Measurements from ENCODE around the gene AOPEP. TPM values are rescaled to one million over a fixed set of nuclear protein-coding genes. Genes with fewer than 3 reads are reported as not detected.
A peak's percentile ranks its signal among the peaks of the same experiment; 100 is the strongest.

Gene AOPEP
- total RNA-seq, 1 experiment from 2014 or later, result 32.4 TPM

DNA sequence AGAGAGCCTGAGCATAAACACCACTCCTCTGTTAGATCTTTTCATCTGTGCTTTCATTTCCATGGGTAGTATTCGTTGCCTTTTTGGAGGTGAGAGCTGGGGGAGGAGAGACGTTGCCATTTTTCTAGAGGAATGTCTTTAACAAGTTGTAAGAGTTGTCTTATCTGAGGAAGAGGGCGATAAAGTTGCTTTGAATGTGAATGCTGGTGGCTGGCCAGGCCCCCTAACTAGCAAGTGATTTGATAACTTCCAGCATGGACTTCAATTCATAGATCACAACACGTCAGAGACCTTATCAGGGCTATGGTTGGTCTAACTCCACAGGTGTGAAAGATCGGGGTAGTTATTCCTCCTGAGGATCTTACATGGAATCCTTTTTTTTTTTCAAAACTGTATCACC, 30.0 kb upstream of the AOPEP start:
- H3K27ac Mint-ChIP-seq (ENCODE audit: low read depth, unreplicated experiment), result no peak overlapping the region

DNA sequence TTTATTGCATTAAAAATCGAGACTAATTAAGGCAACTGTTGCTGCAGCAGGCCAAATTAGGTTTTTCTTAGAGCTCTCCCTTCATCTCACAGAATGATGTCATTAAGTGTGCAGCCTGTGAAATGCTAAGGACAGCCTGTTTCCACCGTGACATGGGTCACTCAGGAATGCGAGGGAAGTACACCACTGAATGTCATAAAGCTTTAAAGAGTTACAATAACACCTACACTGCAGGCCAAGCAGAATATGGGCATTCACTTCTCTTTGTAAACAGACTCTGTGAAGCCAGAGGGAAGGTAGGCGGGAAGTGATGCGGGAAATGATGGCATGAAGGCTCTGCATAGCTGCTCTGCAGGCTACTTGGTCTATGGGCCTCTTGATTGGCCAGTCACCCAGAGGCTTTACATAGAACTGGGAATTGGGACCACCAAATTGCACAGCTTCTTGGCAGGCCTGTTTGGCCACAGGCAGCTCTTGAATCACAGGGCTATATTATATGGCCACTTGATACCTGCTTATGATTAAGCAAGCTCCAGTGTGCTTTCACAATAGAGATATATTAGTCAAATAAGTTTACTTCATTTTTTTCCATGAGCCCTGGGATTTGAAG, 28.4 kb upstream of the AOPEP start:
- ChIA-PET POLR2A (interaction anchor here (0.8 to 1.3 kb wide), 4 partner anchors 17 to 71 kb away, joined by 3 to 6 read pairs (median 4); partner anchors contain the start of gene AOPEP), CTCF (interaction anchor here (0.6 to 4.1 kb wide), 5 partner anchors 17 to 433 kb away, joined by 4 to 24 read pairs (median 6); no protein-coding TSS in a partner anchor)
- DNase-seq (ENCODE audit: unreplicated experiment), result peak; percentile 29
- Mint-ChIP-seq H3K4me1 (ENCODE audit: insufficient read depth, unreplicated experiment) (no peaks in the 10 kb centered on the region), H3K9me3 (ENCODE audit: unreplicated experiment) (no peaks in the 10 kb centered on the region), H3K27me3 (ENCODE audit: insufficient read depth, unreplicated experiment) (peaks cover 3% of the 10 kb centered on the region), H3K36me3 (ENCODE audit: insufficient read depth, unreplicated experiment) (peaks cover 6% of the 10 kb centered on the region), H3K27ac (ENCODE audit: low read depth, unreplicated experiment) (no peak overlapping the region), H3K4me3 (ENCODE audit: unreplicated experiment) (no peak overlapping the region)
- no TSS peak for BruUV-seq (replicated peaks)
- intact Hi-C loops (cut with micrococcal nuclease), result no loop called here
- TF ChIP-seq, protein P1, sequence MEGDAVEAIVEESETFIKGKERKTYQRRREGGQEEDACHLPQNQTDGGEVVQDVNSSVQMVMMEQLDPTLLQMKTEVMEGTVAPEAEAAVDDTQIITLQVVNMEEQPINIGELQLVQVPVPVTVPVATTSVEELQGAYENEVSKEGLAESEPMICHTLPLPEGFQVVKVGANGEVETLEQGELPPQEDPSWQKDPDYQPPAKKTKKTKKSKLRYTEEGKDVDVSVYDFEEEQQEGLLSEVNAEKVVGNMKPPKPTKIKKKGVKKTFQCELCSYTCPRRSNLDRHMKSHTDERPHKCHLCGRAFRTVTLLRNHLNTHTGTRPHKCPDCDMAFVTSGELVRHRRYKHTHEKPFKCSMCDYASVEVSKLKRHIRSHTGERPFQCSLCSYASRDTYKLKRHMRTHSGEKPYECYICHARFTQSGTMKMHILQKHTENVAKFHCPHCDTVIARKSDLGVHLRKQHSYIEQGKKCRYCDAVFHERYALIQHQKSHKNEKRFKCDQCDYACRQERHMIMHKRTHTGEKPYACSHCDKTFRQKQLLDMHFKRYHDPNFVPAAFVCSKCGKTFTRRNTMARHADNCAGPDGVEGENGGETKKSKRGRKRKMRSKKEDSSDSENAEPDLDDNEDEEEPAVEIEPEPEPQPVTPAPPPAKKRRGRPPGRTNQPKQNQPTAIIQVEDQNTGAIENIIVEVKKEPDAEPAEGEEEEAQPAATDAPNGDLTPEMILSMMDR (IDR thresholded peaks at IDR 0.05; ENCODE audit: unreplicated experiment), result no peak

More for the DNA sequence above, 30.0 kb upstream of the AOPEP start:
- intact Hi-C loops (cut with micrococcal nuclease), result no loop called here
- POLR2A ChIA-PET, result no interaction called here
- Mint-ChIP-seq H3K36me3 (ENCODE audit: insufficient read depth, unreplicated experiment) (peaks cover 6% of the 10 kb centered on the region), H3K4me1 (ENCODE audit: insufficient read depth, unreplicated experiment) (no peaks in the 10 kb centered on the region), H3K4me3 (ENCODE audit: unreplicated experiment) (no peak overlapping the region), H3K9me3 (ENCODE audit: unreplicated experiment) (no peaks in the 10 kb centered on the region), H3K27me3 (ENCODE audit: insufficient read depth, unreplicated experiment) (no peaks in the 10 kb centered on the region)
- DNase-seq (ENCODE audit: unreplicated experiment), result no peak
- no TSS peak for BruUV-seq (replicated peaks)
- TF ChIP-seq, protein P1 (IDR thresholded peaks at IDR 0.05; ENCODE audit: unreplicated experiment), result no peak
- CTCF ChIA-PET, result interaction anchor here (1.0 to 4.1 kb wide), 3 partner anchors 15 to 431 kb away, joined by 3 to 24 read pairs (median 20); no protein-coding TSS in a partner anchor

DNA sequence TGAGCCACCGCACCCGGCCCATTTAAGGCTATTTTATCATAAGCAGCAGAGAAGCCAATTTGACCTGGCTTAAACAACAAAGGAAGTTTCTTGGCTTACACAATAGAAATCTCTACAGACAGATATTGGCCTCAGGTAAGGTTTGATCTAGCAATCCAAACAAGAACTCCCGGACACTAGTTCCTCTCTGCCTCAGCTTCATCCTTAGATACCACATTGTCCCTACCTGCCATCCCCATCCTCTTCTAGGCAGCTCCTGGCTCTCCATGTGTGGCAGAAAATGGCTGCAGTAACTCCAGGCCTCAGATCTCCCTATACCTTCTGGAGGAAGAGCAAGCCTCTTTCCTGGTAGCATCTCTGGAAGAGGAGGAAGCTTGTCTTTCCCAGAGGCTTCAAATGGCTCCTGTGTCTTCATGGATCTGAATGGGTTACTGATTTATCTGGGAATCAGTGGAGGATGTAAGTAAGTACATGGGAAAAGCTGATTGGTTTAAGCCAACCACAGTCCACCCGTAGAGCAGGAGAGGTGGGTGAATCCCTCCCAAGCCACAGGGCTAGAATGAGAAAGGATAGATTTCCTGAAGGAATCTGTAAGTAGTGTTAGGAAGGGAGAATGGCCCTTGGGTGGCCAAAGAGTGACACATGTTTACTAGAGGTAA, 26.7 kb upstream of the AOPEP start:
- Mint-ChIP-seq H3K27me3 (ENCODE audit: insufficient read depth, unreplicated experiment) (peaks cover 20% of the 10 kb centered on the region), H3K4me1 (ENCODE audit: insufficient read depth, unreplicated experiment) (no peaks in the 10 kb centered on the region), H3K9me3 (ENCODE audit: unreplicated experiment) (no peaks in the 10 kb centered on the region), H3K4me3 (ENCODE audit: unreplicated experiment) (no peak overlapping the region), H3K36me3 (ENCODE audit: insufficient read depth, unreplicated experiment) (no peaks in the 10 kb centered on the region), H3K27ac (ENCODE audit: low read depth, unreplicated experiment) (no peak overlapping the region)
- intact Hi-C loops (cut with micrococcal nuclease), result no loop called here
- POLR2A ChIA-PET, result interaction anchor here (0.6 kb wide), 1 partner anchor 566 kb away, joined by 5 read pairs; no protein-coding TSS in a partner anchor
- CTCF ChIA-PET, result interaction anchor here (4.1 kb wide), 1 partner anchor 19 kb away, joined by 24 read pairs; no protein-coding TSS in a partner anchor
- BruUV-seq (replicated peaks), result no TSS peak
- TF ChIP-seq, protein P1 (IDR thresholded peaks at IDR 0.05; ENCODE audit: unreplicated experiment), result no peak
- no peak for DNase-seq (ENCODE audit: unreplicated experiment)

DNA sequence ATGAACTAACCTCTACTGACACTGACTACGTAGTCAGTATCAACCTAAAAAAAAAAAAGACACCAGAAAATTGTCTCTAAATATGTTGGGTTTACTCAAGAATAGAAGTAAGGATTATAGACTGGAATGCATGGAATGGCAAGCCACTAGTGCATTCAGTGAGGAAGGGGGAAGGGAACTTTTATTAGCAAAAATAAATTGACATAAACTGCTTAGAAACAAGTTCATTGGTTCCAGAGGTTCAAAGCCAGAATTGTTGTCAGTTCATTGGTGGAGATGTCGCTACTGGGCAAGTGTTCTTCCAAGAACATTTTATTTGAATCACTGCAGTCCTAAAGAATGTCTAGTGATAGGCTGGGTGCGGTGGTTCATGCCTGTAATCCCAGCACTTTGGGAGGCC, 26.1 kb upstream of the AOPEP start:
- DNase-seq (ENCODE audit: unreplicated experiment), result no peak
- POLR2A ChIA-PET, result interaction anchor here (0.6 kb wide), 1 partner anchor 565 kb away, joined by 5 read pairs; no protein-coding TSS in a partner anchor
- Mint-ChIP-seq H3K9me3 (ENCODE audit: unreplicated experiment) (no peaks in the 10 kb centered on the region), H3K36me3 (ENCODE audit: insufficient read depth, unreplicated experiment) (no peaks in the 10 kb centered on the region), H3K27me3 (ENCODE audit: insufficient read depth, unreplicated experiment) (peaks cover 20% of the 10 kb centered on the region), H3K4me3 (ENCODE audit: unreplicated experiment) (no peak overlapping the region), H3K4me1 (ENCODE audit: insufficient read depth, unreplicated experiment) (no peaks in the 10 kb centered on the region), H3K27ac (ENCODE audit: low read depth, unreplicated experiment) (no peak overlapping the region)
- CTCF ChIA-PET, result interaction anchor here (4.1 kb wide), 1 partner anchor 19 kb away, joined by 24 read pairs; no protein-coding TSS in a partner anchor
- no TSS peak for BruUV-seq (replicated peaks)
- TF ChIP-seq, protein P1 (IDR thresholded peaks at IDR 0.05; ENCODE audit: unreplicated experiment), result no peak
- intact Hi-C loops (cut with micrococcal nuclease), result no loop called here

Measured in MCF 10A (cell line).